NCI-H2107 treated with DMSO at 0.1 percent for 48 hours (cell line): ENCODE results near the gene UPK1A.
"Not testable (repeated sequence)": the region's sequence is repeated elsewhere in the genome, so short reads cannot be mapped to it uniquely, and the experiment has no call there.

Experiments
- DNase-seq: peaks from one replicate; lab custom pipeline; 2025; ENCODE audit not compliant: unreplicated experiment; lab: John Stamatoyannopoulos, UW

The UPK1A gene

GRCh38 chr19:35689836-35690235 is 23.5 kb downstream of the UPK1A start:
- DNase-seq = no peak

GRCh38 chr19:35691106-35691505 is 24.8 kb downstream of the UPK1A start:
- not testable (repeated sequence) for DNase-seq

- DNase-seq = peak; percentile 9
These were observed 25.7 kb downstream of the UPK1A start for GRCh38 chr19:35692010-35692409.

GRCh38 chr19:35693422-35693821 is 27.1 kb downstream of the UPK1A start:
- DNase-seq = no peak

- DNase-seq = peak; percentile 64
These were observed 27.7 kb downstream of the UPK1A start for GRCh38 chr19:35693835-35694599.

GRCh38 chr19:35695895-35696422 is 29.6 kb downstream of the UPK1A start:
- DNase-seq = no peak

- no peak for DNase-seq
These were observed 30.5 kb downstream of the UPK1A start for GRCh38 chr19:35696835-35697234.

GRCh38 chr19:35702223-35703012 is 36.1 kb downstream of the UPK1A start:
- peak; percentile 89 for DNase-seq

GRCh38 chr19:35703343-35703742 is 37.0 kb downstream of the UPK1A start:
- DNase-seq = no peak

GRCh38 chr19:35704218-35704617 is 37.9 kb downstream of the UPK1A start, which contains the start of gene ZBTB32:
ZBTB32 (plus strand) TSS chr19:35704558; CDS start chr19:35714627, 10,069 bp downstream.
- DNase-seq = no peak

GRCh38 chr19:35708391-35708790 is 42.1 kb downstream of the UPK1A start:
- DNase-seq = no peak

- no peak for DNase-seq
These were observed 44.7 kb downstream of the UPK1A start for GRCh38 chr19:35710784-35711723.

- DNase-seq = no peak
These were observed 46.5 kb downstream of the UPK1A start for GRCh38 chr19:35712567-35713505.

GRCh38 chr19:35713506-35713850 is 47.2 kb downstream of the UPK1A start:
- DNase-seq = no peak

- no peak for DNase-seq
These were observed 47.7 kb downstream of the UPK1A start for GRCh38 chr19:35713904-35714495.

GRCh38 chr19:35714601-35715354 is 48.5 kb downstream of the UPK1A start:
- no peak for DNase-seq

GRCh38 chr19:35715355-35715809 is 49.1 kb downstream of the UPK1A start:
- no peak for DNase-seq

- no peak for DNase-seq
These were observed 49.9 kb downstream of the UPK1A start for GRCh38 chr19:35715981-35716800.
